IPS DF 4.7 (cell line): ENCODE results near the gene POU6F2.

ENCODE experiments used
- DNase-seq: peaks from one replicate; pipeline ENCODE4 v3.0.0-alpha.2; 2013; ENCODE audit warnings: low spot score; ENCODE audit errors: extremely low read depth

POU6F2 gene

GRCh38 chr7:39501358-39501757, 523.6 kb downstream of the POU6F2 start:
- DNase-seq: no peak

DNA sequence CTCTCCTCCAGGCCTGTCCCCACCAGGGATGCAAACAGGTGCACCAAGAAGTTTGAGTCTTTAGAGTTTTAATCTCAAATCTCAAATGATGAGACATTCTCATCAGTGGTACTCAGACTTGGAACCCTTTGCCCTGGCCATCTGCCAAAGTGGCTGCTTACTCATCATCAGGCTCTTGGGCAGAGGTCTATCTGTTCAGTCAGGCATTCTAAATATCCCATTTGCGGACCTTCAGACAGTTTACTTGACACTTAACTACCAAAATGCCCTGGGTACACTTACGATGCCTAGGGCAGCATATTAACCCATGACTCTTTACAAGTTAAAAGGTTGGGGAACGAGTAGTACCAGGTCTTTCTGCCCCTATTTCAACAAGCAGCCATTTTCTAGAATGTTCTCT, 527.3 kb downstream of the POU6F2 start:
- no peak for DNase-seq

DNA sequence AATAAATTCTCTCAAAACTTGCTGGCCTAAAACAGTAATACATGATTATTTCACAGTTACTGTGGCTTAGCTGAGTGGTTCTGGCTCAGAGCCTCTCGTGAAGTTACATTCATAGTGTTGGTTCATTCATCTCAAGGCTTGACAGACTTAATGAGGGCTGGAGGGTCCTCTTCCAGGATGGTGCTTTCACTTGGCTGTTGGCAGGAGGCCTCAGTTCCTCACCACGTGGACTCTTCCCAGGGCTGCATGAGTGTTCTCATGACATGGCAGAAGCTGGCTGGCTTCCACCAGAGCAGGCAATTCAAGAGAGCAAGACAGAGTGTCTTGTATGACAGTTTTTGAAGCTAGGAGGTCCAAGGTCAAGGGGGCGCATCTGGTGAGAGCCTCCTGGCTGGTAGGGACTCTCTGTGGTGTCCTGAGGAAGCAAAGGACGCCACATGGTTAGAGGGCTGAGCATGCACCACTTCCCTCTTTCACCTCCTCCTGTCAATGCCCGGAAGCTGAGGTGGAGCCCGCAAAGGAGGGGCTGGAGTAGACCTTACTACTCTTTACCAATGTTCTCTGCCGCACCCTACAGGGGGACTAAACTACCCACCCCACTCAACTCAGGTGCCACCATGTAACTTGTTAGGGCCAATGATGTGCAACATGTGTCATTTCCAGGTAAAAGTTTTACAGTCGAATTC, 530.3 kb downstream of the POU6F2 start:
- DNase-seq: no peak

DNA sequence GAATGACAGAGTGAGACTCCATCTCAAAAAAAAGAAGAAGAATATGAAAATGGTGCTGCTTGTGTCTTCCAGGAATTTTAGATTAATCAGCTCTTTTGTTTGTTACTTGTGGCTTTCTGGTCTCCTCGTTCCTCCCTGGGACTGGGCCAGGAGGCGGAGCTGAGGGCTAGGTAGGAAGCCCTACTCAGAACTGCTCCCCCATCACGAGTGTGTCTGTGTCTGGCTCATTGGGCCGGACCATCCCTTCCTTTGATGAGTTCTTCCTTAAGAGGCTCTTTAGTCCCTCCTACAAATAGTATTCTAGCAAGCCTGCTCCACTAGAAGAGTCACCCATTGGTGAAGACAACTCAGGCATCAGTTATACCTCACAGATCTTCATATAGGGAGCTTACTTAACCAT, 531.7 kb downstream of the POU6F2 start:
- no peak for DNase-seq

DNA sequence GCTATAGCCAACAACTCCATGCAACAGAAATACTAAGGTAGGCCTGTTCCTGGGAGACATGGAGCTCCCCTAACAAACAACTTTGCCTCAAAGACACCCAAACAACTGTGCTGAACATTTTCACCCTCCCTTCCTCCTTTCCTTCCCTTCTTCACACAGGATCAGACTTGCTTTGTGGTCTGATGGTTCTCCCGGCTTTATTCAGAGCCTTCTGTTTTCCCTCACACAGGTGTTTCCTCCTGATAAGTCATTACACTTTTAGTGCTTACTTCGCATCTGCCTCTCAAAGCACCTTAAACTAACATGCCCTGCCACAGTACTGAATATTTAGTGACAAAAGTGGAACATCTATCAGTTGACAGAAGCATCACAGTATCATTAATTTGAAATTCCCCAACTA, 532.2 kb downstream of the POU6F2 start:
- DNase-seq: no peak

DNA sequence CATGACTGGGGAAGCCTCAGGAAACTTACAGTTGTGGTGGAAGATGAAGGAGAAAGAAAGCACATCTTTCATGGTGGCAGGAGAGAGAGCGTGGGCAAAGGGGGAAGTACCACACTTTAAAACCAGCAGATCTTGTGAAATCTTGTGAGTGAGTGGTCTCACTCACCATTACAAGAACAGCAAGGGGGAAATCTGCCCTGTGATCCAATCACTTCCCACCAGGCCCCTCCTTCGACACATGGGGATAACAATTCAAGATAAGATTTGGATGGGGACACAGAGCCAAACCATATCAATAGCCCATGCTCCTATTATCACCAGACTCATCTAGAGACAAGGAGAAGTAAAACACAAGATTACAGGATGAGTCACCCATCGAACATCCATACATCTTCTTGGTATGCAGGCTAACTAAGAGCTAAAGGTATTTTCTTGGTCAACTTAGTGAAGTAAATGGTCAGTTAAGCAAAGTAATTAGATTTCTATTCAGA, 533.2 kb downstream of the POU6F2 start:
- DNase-seq: no peak

DNA sequence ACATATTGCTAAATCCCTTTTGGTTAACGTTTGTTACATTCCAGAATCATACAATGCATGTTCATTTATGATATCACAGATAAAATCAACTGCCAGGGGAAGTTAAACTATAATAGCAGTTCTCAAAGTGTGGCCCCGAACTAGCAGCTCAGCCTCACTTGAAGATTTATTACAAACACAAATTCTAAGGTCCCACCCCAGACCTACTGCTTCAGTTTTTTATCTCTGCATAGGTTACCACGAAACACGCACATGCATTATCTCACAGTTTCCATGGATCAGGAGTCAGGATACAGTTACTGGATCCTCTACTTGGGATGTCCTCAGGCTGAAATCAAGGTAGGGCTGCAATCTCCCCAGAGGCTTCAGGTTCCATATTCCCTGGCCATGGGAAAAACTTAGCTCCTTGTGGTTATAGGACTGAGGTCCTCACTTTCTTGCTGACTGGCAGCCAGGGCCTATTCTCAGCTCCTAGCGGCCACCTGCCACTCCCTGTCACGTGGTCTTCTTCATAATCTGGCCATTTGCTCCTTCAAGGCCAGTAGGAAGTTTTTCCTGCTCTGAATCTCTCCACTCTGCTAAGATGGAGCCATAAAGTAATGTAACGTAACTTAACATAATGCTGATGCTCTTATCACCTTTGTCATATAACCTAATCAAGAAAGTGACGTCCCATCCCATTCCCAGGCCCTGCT, 538.0 kb downstream of the POU6F2 start:
- no peak for DNase-seq

DNA sequence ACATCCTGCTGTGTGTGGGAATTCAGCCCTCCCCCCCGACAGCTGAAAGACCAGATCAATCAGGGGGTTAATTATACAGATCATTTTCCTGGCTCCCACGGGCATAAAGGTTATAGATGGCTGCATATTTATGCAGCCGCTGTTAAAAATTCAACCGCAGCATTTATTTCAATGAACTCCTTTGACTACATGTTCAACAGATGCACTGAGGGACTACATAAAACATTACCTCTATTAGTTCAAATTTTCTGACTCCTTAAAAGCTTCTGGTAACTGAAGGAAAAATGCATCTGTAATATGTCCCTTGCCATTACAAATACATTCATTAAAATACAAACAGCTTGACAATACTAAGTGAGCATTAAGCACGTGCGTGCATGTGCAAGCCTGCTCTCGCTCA, 538.8 kb downstream of the POU6F2 start:
- DNase-seq: no peak

DNA sequence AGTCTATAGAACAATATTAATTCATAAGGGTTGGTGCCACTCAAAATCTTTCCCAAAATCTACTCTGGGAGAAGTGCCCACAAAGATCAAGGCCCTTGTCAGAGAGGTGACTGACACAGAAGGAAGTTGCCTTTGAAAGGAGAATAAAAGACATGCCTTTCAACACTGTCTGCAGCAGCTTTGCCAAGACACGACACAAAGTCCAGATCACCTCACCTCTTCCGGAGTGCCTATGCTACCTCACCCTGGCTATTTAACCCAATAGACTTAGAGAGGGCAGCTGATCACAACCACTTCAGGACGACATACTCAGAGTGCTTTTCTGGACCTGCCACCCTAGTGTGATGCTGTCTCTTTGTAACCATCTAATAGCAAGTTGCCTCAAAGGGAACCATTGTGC, 539.5 kb downstream of the POU6F2 start:
- DNase-seq: no peak
